ENCODE results near the gene SEC24A. TPM values are rescaled to one million over a fixed set of nuclear protein-coding genes. Genes with fewer than 3 reads are reported as not detected.
A peak's percentile ranks its signal among the peaks of the same experiment; 100 is the strongest.

Gene SEC24A
- total and polyA plus RNA-seq, 2 experiments from 2014 or later = 19.7 to 41.7 TPM

DNA sequence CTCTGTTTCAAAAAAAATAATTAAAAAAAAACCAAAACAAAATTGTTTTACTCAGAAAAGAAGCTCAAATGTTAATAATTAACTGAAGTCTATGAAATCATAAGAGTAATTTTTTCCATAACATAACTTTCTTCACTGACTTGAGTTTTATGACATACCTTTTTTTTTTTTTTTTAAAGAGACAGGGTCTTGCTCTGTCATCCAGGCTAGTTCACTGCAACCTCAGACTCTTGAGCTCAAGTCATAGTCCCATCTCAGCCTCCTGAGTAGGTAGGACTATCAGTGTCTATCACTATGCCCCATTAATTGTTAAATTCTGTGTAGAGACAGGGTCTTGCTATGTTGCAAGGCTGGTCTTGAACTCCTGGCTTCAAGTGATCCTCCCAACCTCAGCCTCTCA, 37.9 kb upstream of the SEC24A start:
- H3K9me3 ChIP-seq (ENCODE audit: low read depth) = no peaks in the 10 kb centered on the region
- H3K9ac ChIP-seq = no peak overlapping the region
- no peaks in the 10 kb centered on the region for H3K9me2 ChIP-seq (ENCODE audit: insufficient read depth)
- 0 out of 2 replicates have a peak, but pooled peaks cover 8% of the 10 kb centered on the region for H3K4me1 ChIP-seq (ENCODE audit: insufficient read depth)
- H3K79me2 ChIP-seq (ENCODE audit: insufficient read depth) = no peaks in the 10 kb centered on the region
- no peak overlapping the region for H2AFZ ChIP-seq
- no peaks in the 10 kb centered on the region for H4K20me1 ChIP-seq (ENCODE audit: insufficient read depth)
- no peak overlapping the region for H3K4me2 ChIP-seq (ENCODE audit: unreplicated experiment)
- TF ChIP-seq EZH2 (IDR thresholded peaks at IDR 0.05; ENCODE audit: insufficient read depth, poor library complexity, severe bottlenecking) (no peak), EZH2phosphoT487 (IDR thresholded peaks at IDR 0.05; ENCODE audit: insufficient read depth, low read depth) (no peak)
- H3K27me3 ChIP-seq (replicated peaks; ENCODE audit: insufficient read depth) = no peaks in the 10 kb centered on the region
- no peaks in the 10 kb centered on the region; the same call in 1 of the 2 replicates for H3F3A ChIP-seq (ENCODE audit: insufficient read depth)
- H3K36me3 ChIP-seq (ENCODE audit: low read depth) = peaks cover 61% of the 10 kb centered on the region
- H3K4me3 ChIP-seq = no peak overlapping the region
- no peak for DNase-seq
- H3K27ac ChIP-seq = no peak overlapping the region
- in situ Hi-C loops (cut with MboI) = no loop called here

DNA sequence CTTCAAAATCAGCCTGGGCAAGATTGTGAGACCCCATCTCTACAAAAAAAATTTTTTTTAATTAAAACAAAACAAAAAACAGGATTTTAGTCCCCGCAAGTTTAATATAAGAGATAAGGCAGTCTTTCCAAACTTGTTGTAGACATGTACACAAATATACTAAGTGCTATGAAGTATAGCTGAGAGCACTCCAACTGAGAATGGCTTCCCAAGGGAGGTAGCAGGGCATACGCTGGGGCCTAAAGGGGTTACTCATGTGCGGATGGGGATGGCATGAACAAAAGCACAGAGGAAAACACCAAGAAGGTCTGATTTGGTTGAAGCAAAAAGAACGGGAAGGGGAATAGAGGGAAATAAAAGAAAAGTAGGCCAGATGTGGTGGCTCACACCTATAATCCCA, 37.1 kb upstream of the SEC24A start:
- no peak overlapping the region for H2AFZ ChIP-seq
- H3K79me2 ChIP-seq (ENCODE audit: insufficient read depth) = no peaks in the 10 kb centered on the region
- WGBS, 2 experiments (ENCODE audit: low coverage in 1 of 2, low lambda C conversion rate in 2 of 2, missing lambda C conversion rate in 2 of 2) = 90 to 91% methylated on average over 4 of the region's 4 CpGs
- no peak overlapping the region for H3K27ac ChIP-seq
- no peak for TF ChIP-seq EZH2 (IDR thresholded peaks at IDR 0.05; ENCODE audit: insufficient read depth, poor library complexity, severe bottlenecking)
- no peak for TF ChIP-seq EZH2phosphoT487 (IDR thresholded peaks at IDR 0.05; ENCODE audit: insufficient read depth, low read depth)
- H3F3A ChIP-seq (ENCODE audit: insufficient read depth) = no peaks in the 10 kb centered on the region; the same call in 1 of the 2 replicates
- H3K4me3 ChIP-seq = no peak overlapping the region
- no peaks in the 10 kb centered on the region for H4K20me1 ChIP-seq (ENCODE audit: insufficient read depth)
- no peak for DNase-seq
- no peaks in the 10 kb centered on the region for H3K9me2 ChIP-seq (ENCODE audit: insufficient read depth)
- H3K36me3 ChIP-seq (ENCODE audit: low read depth) = peaks cover 58% of the 10 kb centered on the region
- 0 out of 2 replicates have a peak, but pooled peaks cover 8% of the 10 kb centered on the region for H3K4me1 ChIP-seq (ENCODE audit: insufficient read depth)
- in situ Hi-C loops (cut with MboI) = no loop called here
- no peak overlapping the region for H3K9ac ChIP-seq
- no peak overlapping the region for H3K4me2 ChIP-seq (ENCODE audit: unreplicated experiment)
- H3K27me3 ChIP-seq (replicated peaks; ENCODE audit: insufficient read depth) = no peaks in the 10 kb centered on the region
- no peaks in the 10 kb centered on the region for H3K9me3 ChIP-seq (ENCODE audit: low read depth)

DNA sequence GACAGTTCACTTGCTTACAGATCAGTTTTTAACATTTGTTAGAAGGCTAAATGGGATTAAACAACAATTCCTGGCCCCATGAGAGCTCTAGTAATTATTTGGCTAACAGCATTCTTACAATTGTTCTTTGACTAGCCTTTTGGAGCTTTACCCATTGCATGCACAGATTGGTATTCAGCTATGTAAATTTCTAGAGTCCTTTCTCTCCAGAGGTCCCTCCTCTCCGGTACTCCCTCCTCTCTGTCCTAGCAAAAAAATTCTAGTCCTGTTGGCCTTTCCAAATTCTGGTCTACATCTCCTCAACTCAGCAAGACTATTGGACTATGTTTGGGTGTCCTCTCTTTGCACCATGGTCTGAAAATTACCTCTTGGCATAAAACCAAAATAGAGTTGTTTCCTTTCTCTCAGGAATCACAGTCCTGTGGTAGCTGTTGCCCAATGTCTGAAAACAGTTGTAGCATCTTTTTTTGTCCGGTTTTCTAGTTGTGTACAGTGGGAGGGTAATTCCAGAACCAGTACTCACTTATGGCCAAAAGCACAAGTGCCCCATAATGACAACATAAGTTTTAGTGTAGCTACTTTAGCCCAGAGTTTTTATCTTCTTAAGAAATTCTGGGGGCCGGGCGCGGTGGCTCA, 34.0 kb upstream of the SEC24A start:
- Histone ChIP-seq H3K4me3 (no peak overlapping the region), H3K27me3 (replicated peaks; ENCODE audit: insufficient read depth) (no peaks in the 10 kb centered on the region), H3K4me1 (ENCODE audit: insufficient read depth) (0 out of 2 replicates have a peak, but pooled peaks cover 8% of the 10 kb centered on the region), H4K20me1 (ENCODE audit: insufficient read depth) (no peaks in the 10 kb centered on the region), H3K36me3 (ENCODE audit: low read depth) (peaks cover 59% of the 10 kb centered on the region), H2AFZ (no peak overlapping the region), H3K4me2 (ENCODE audit: unreplicated experiment) (no peak overlapping the region), H3K27ac (no peak overlapping the region), H3K79me2 (ENCODE audit: insufficient read depth) (no peaks in the 10 kb centered on the region), H3F3A (ENCODE audit: insufficient read depth) (no peaks in the 10 kb centered on the region; the same call in 1 of the 2 replicates), H3K9ac (no peak overlapping the region), H3K9me3 (ENCODE audit: low read depth) (no peaks in the 10 kb centered on the region), H3K9me2 (ENCODE audit: insufficient read depth) (no peaks in the 10 kb centered on the region)
- no peak for TF ChIP-seq EZH2 (IDR thresholded peaks at IDR 0.05; ENCODE audit: insufficient read depth, poor library complexity, severe bottlenecking)
- TF ChIP-seq EZH2phosphoT487 (IDR thresholded peaks at IDR 0.05; ENCODE audit: insufficient read depth, low read depth) = no peak
- WGBS, 2 experiments (ENCODE audit: low coverage in 1 of 2, low lambda C conversion rate in 2 of 2, missing lambda C conversion rate in 2 of 2) = 83 to 85% methylated on average over 5 of the region's 5 CpGs
- in situ Hi-C loops (cut with MboI) = no loop called here
- DNase-seq = peak; percentile 22

DNA sequence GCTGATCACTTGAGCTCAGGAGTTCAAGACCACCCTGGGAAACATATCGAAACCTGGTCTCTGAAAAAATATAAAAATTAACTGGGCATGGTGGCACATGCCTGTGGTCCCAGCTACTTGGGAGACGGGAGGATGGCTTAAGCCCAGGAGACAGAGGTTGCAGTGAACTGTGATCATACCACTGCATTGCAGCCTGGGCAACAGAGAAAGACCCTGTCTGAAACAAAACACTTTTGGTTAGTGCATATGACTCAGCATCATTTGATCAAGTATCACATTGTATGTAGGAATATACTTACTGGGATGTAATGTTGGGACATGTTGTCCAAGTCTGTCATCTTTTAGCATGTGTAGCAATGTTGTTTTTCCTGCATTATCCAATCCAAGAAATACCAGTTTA, 28.0 kb upstream of the SEC24A start:
- Histone ChIP-seq H4K20me1 (ENCODE audit: insufficient read depth) (no peaks in the 10 kb centered on the region), H3K9me2 (ENCODE audit: insufficient read depth) (no peaks in the 10 kb centered on the region), H3K36me3 (ENCODE audit: low read depth) (peaks cover 53% of the 10 kb centered on the region), H3K9me3 (ENCODE audit: low read depth) (no peaks in the 10 kb centered on the region), H3K4me2 (ENCODE audit: unreplicated experiment) (no peak overlapping the region), H3K27me3 (replicated peaks; ENCODE audit: insufficient read depth) (no peaks in the 10 kb centered on the region), H3F3A (ENCODE audit: insufficient read depth) (no peaks in the 10 kb centered on the region), H3K9ac (no peak overlapping the region), H3K79me2 (ENCODE audit: insufficient read depth) (peaks cover 41% of the 10 kb centered on the region), H3K27ac (no peak overlapping the region), H3K4me1 (ENCODE audit: insufficient read depth) (no peaks in the 10 kb centered on the region), H3K4me3 (no peak overlapping the region), H2AFZ (no peak overlapping the region)
- TF ChIP-seq EZH2phosphoT487 (IDR thresholded peaks at IDR 0.05; ENCODE audit: insufficient read depth, low read depth) = no peak
- no peak for TF ChIP-seq EZH2 (IDR thresholded peaks at IDR 0.05; ENCODE audit: insufficient read depth, poor library complexity, severe bottlenecking)
- WGBS, 2 experiments (ENCODE audit: low coverage in 1 of 2, low lambda C conversion rate in 2 of 2, missing lambda C conversion rate in 2 of 2) = 96 to 100% methylated on average over 2 of the region's 2 CpGs
- in situ Hi-C loops (cut with MboI) = no loop called here
- DNase-seq = no peak
